Measurements from ENCODE around the gene TNNI3K.

TNNI3K gene

GRCh38 chr1:74395571-74395970 is 160.4 kb downstream of the TNNI3K start:
- DNase-seq (ENCODE audit: low spot score), result no peak

GRCh38 chr1:74396462-74396861 is 161.3 kb downstream of the TNNI3K start:
- DNase-seq (ENCODE audit: low spot score), result no peak

- DNase-seq (ENCODE audit: low spot score), result no peak
Observed at GRCh38 chr1:74396933-74397332, 161.7 kb downstream of the TNNI3K start.

- DNase-seq (ENCODE audit: low spot score), result no peak
Observed at GRCh38 chr1:74399249-74399648, 164.1 kb downstream of the TNNI3K start.

GRCh38 chr1:74402873-74403272 is 167.7 kb downstream of the TNNI3K start:
- no peak for DNase-seq (ENCODE audit: low spot score)

GRCh38 chr1:74403606-74404005 is 168.4 kb downstream of the TNNI3K start:
- DNase-seq (ENCODE audit: low spot score), result no peak

- DNase-seq (ENCODE audit: low spot score), result no peak
Observed at GRCh38 chr1:74406759-74407158, 171.6 kb downstream of the TNNI3K start.

GRCh38 chr1:74407902-74408301 is 172.7 kb downstream of the TNNI3K start:
- DNase-seq (ENCODE audit: low spot score), result no peak

- DNase-seq (ENCODE audit: low spot score), result no peak
Observed at GRCh38 chr1:74412244-74412643, 177.1 kb downstream of the TNNI3K start.

GRCh38 chr1:74415935-74416334 is 180.7 kb downstream of the TNNI3K start:
- no peak for DNase-seq (ENCODE audit: low spot score)

- DNase-seq (ENCODE audit: low spot score), result no peak
Observed at GRCh38 chr1:74419611-74420010, 184.4 kb downstream of the TNNI3K start.

- no peak for DNase-seq (ENCODE audit: low spot score)
Observed at GRCh38 chr1:74420467-74420866, 185.3 kb downstream of the TNNI3K start.

- no peak for DNase-seq (ENCODE audit: low spot score)
Observed at GRCh38 chr1:74422421-74423292, 187.5 kb downstream of the TNNI3K start.

GRCh38 chr1:74423471-74423870 is 188.3 kb downstream of the TNNI3K start:
- DNase-seq (ENCODE audit: low spot score), result no peak

- DNase-seq (ENCODE audit: low spot score), result no peak
Observed at GRCh38 chr1:74425676-74426075, 190.5 kb downstream of the TNNI3K start.

- DNase-seq (ENCODE audit: low spot score), result no peak
Observed at GRCh38 chr1:74426208-74426937, 191.2 kb downstream of the TNNI3K start.

GRCh38 chr1:74427681-74428080 is 192.5 kb downstream of the TNNI3K start:
- no peak for DNase-seq (ENCODE audit: low spot score)

GRCh38 chr1:74429580-74429979 is 194.4 kb downstream of the TNNI3K start:
- no peak for DNase-seq (ENCODE audit: low spot score)

- DNase-seq (ENCODE audit: low spot score), result no peak
Observed at GRCh38 chr1:74430342-74430934, 195.3 kb downstream of the TNNI3K start.

- DNase-seq (ENCODE audit: low spot score), result no peak
Observed at GRCh38 chr1:74431531-74431930, 196.3 kb downstream of the TNNI3K start.

GRCh38 chr1:74432325-74432724 is 197.1 kb downstream of the TNNI3K start:
- no peak for DNase-seq (ENCODE audit: low spot score)

- no peak for DNase-seq (ENCODE audit: low spot score)
Observed at GRCh38 chr1:74434321-74434720, 199.1 kb downstream of the TNNI3K start.

- no peak for DNase-seq (ENCODE audit: low spot score)
Observed at GRCh38 chr1:74436078-74436477, 200.9 kb downstream of the TNNI3K start.

Data from kidney capillary endothelial cell (primary cell).